Measurements from ENCODE around the gene SELPLG. TPM values are rescaled to one million over a fixed set of nuclear protein-coding genes. Genes with fewer than 3 reads are reported as not detected.
A peak's percentile ranks its signal among the peaks of the same experiment; 100 is the strongest.

Gene SELPLG
- total and polyA plus RNA-seq, 10 donors: 23.6 to 220 (median 72.4) TPM

GRCh38 chr12:108625228-108625627, 8.5 kb downstream of the SELPLG start:
- Histone ChIP-seq H3K27ac (peak overlapping the region in 1 of 8 donors; percentile 1), H3K27me3 (replicated peaks in 1 of 7) (no peaks in the 10 kb centered on the region), H3K4me3 (no peak overlapping the region), H3K9me3 (no peaks in the 10 kb centered on the region), H3K4me1 (peaks cover 21 to 99% (median 68%) of the 10 kb centered on the region in 6 donors), H3K36me3 (peaks cover 0 to 74% (median 20%) of the 10 kb centered on the region in 6 donors)
- no peak for DNase-seq
- TF ChIP-seq CTCF (IDR thresholded peaks at IDR 0.05 in 8 of 11, conservative IDR thresholded peaks at IDR 0.05 in 3 of 11): no peak
- TF ChIP-seq POLR2AphosphoS5 (IDR thresholded peaks at IDR 0.05): no peak
- no peak for TF ChIP-seq POLR2A (IDR thresholded peaks at IDR 0.05)
- intact Hi-C loops (cut with DNase I; ENCODE audit: low total_unique reads): no loop called here
- WGBS, 5 donors: 90 to 97% (median 92%) methylated on average over 3 of the region's 3 CpGs

GRCh38 chr12:108623577-108623976, 10.1 kb downstream of the SELPLG start:
- intact Hi-C loops (cut with DNase I; ENCODE audit: low total_unique reads): no loop called here
- H3K9me3 ChIP-seq: no peaks in the 10 kb centered on the region
- H3K36me3 ChIP-seq: peaks cover 0 to 79% (median 20%) of the 10 kb centered on the region in 6 donors
- 80 to 97% (median 96%) methylated on average over 1 to 8 of the region's 8 CpGs for WGBS, 5 donors
- peaks cover 10 to 99% (median 58%) of the 10 kb centered on the region in 6 donors for H3K4me1 ChIP-seq
- no peak for DNase-seq
- no peak overlapping the region for H3K4me3 ChIP-seq
- TF ChIP-seq CTCF (IDR thresholded peaks at IDR 0.05 in 8 of 11, conservative IDR thresholded peaks at IDR 0.05 in 3 of 11) (no peak), POLR2A (IDR thresholded peaks at IDR 0.05) (no peak), POLR2AphosphoS5 (IDR thresholded peaks at IDR 0.05) (no peak)
- H3K27ac ChIP-seq: peak overlapping the region in 3 of 8 donors; percentile 67 to 74 (median 72)
- no peaks in the 10 kb centered on the region for H3K27me3 ChIP-seq (replicated peaks in 1 of 7)

GRCh38 chr12:108622921-108623514, 10.7 kb downstream of the SELPLG start:
- 83 to 90% (median 88%) methylated on average over 13 to 14 of the region's 14 CpGs for WGBS, 5 donors
- H3K27me3 ChIP-seq (replicated peaks in 1 of 7): no peaks in the 10 kb centered on the region
- peak overlapping the region in 1 of 8 donors; percentile 21 for H3K4me3 ChIP-seq
- TF ChIP-seq POLR2A (IDR thresholded peaks at IDR 0.05) (no peak), CTCF (IDR thresholded peaks at IDR 0.05 in 8 of 11, conservative IDR thresholded peaks at IDR 0.05 in 3 of 11) (no peak), POLR2AphosphoS5 (IDR thresholded peaks at IDR 0.05) (peak in 1 of 3 donors; percentile 29)
- H3K9me3 ChIP-seq: no peaks in the 10 kb centered on the region
- peaks cover 15 to 99% (median 58%) of the 10 kb centered on the region in 6 donors for H3K4me1 ChIP-seq
- H3K27ac ChIP-seq: peak overlapping the region in 4 of 8 donors; percentile 37 to 74 (median 70)
- no peak for DNase-seq
- peaks cover 0 to 79% (median 20%) of the 10 kb centered on the region in 6 donors for H3K36me3 ChIP-seq
- intact Hi-C loops (cut with DNase I; ENCODE audit: low total_unique reads): no loop called here

- intact Hi-C loops (cut with DNase I; ENCODE audit: low total_unique reads): no loop called here
- peak overlapping the region in 5 of 8 donors; percentile 21 to 74 (median 67) for H3K27ac ChIP-seq
- DNase-seq: no peak
- peak overlapping the region in 1 of 8 donors; percentile 21 for H3K4me3 ChIP-seq
- no peaks in the 10 kb centered on the region for H3K9me3 ChIP-seq
- WGBS, 5 donors: 36 to 48% (median 42%) methylated on average over 3 to 4 of the region's 4 CpGs
- peaks cover 0 to 75% (median 20%) of the 10 kb centered on the region in 6 donors for H3K36me3 ChIP-seq
- TF ChIP-seq POLR2A (IDR thresholded peaks at IDR 0.05) (no peak), POLR2AphosphoS5 (IDR thresholded peaks at IDR 0.05) (peak in 2 of 3 donors; percentile 25 to 68)
- H3K4me1 ChIP-seq: peaks cover 15 to 99% (median 58%) of the 10 kb centered on the region in 6 donors
- H3K27me3 ChIP-seq (replicated peaks in 1 of 7): no peaks in the 10 kb centered on the region
Observed at GRCh38 chr12:108622421-108622820, 11.3 kb downstream of the SELPLG start.

All from spleen (tissue), 11 donors.